ENCODE results near the gene NKTR. TPM values are rescaled to one million over a fixed set of nuclear protein-coding genes. Genes with fewer than 3 reads are reported as not detected.

NKTR gene
- total RNA-seq, 1 donor from 2014 or later, result 73.7 TPM

DNA sequence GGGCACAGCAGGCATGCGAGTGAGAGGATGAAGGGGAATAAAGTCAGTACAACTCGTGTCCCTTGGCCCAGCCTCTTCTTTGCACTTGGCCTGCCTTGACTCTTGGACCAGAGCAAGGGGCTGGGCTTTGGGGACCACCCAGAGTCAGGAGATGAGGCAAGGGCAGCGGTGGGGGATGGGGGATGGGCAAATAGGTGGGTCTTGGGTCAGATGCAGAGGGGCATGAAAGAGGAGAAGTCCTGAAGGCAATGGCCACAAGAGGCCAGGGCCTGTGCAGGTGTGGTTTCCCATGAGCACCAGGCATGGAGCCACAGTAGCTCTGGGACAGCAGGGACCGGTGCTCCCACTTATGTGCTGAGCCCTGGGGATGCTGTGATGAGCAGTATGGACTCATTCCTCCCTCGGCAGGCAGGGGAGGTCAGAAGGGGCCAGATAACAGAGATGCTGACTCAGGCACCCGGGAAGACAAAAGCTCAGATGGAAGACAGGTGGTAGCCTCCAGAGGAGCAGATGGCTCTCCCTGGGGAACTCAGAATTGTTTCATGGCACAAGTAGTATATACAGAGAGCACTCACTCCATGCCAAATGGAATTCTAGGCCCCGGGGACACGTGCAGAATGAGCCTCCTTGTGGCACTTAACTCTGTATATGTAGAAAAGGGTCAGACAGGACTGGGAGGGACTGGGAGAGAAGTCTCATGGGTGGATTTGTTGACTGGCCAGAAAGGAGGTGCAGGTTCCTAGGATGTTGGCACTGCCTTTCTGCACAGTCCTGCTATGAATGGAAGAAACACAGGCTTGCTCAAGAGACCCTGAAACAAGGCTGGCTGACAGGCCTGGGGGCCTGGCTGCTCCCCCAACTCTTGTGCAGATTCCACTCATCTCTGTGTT, 67.3 kb downstream of the NKTR start:
- TF ChIP-seq, protein P1, sequence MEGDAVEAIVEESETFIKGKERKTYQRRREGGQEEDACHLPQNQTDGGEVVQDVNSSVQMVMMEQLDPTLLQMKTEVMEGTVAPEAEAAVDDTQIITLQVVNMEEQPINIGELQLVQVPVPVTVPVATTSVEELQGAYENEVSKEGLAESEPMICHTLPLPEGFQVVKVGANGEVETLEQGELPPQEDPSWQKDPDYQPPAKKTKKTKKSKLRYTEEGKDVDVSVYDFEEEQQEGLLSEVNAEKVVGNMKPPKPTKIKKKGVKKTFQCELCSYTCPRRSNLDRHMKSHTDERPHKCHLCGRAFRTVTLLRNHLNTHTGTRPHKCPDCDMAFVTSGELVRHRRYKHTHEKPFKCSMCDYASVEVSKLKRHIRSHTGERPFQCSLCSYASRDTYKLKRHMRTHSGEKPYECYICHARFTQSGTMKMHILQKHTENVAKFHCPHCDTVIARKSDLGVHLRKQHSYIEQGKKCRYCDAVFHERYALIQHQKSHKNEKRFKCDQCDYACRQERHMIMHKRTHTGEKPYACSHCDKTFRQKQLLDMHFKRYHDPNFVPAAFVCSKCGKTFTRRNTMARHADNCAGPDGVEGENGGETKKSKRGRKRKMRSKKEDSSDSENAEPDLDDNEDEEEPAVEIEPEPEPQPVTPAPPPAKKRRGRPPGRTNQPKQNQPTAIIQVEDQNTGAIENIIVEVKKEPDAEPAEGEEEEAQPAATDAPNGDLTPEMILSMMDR (IDR thresholded peaks at IDR 0.05), result no peak
- Mint-ChIP-seq H3K9me3 (ENCODE audit: unreplicated experiment) (peaks cover 3% of the 10 kb centered on the region), H3K4me3 (ENCODE audit: unreplicated experiment) (no peak overlapping the region), H3K36me3 (ENCODE audit: unreplicated experiment) (no peaks in the 10 kb centered on the region), H3K27me3 (ENCODE audit: unreplicated experiment) (no peaks in the 10 kb centered on the region), H3K27ac (ENCODE audit: unreplicated experiment) (no peak overlapping the region), H3K4me1 (ENCODE audit: unreplicated experiment) (no peaks in the 10 kb centered on the region)
- DNase-seq (ENCODE audit: extremely low spot score, unreplicated experiment), result no peak

DNA sequence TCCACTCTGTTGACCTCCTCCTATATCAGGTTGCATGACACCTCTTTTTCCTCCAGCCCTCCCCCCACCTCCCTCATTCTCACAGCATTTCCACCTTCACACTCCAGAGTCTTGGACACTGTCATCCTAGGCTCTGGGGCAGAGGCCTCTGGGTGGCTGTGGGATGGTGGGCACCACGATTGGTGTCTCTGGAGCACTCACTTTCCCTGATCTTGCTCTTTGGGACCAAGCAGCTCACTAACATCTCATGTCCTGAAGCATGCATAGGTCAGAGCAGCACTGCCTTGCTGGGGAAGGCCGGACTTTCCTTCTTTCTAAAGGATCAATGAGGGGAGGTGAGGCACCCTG, 67.9 kb downstream of the NKTR start:
- Mint-ChIP-seq H3K36me3 (ENCODE audit: unreplicated experiment) (no peaks in the 10 kb centered on the region), H3K9me3 (ENCODE audit: unreplicated experiment) (peaks cover 3% of the 10 kb centered on the region), H3K4me3 (ENCODE audit: unreplicated experiment) (no peak overlapping the region), H3K4me1 (ENCODE audit: unreplicated experiment) (no peaks in the 10 kb centered on the region), H3K27ac (ENCODE audit: unreplicated experiment) (no peak overlapping the region), H3K27me3 (ENCODE audit: unreplicated experiment) (no peaks in the 10 kb centered on the region)
- no peak for DNase-seq (ENCODE audit: extremely low spot score, unreplicated experiment)
- TF ChIP-seq, protein P1 (IDR thresholded peaks at IDR 0.05), result no peak

DNA sequence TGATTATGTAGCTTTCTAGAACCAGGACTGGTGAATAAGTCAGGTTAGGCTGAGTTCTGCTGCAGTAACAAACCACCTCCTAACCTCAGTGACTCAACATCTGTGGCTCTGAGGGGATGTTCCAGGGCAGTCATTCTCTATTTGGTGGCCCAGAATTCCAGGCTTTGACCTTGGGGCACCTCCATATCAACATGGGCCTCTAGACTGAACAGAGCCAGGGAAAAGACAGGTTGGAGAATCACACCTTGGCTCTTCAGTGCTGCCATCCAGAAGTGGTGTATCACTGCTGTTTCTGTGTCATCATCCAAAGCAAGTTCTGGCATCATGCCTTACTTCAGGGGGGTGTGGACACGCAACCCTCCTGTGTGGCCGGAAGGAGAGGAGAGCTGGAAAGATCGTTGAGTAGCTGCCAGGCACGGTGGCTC, 68.3 kb downstream of the NKTR start:
- Mint-ChIP-seq H3K27me3 (ENCODE audit: unreplicated experiment) (no peaks in the 10 kb centered on the region), H3K27ac (ENCODE audit: unreplicated experiment) (no peak overlapping the region), H3K9me3 (ENCODE audit: unreplicated experiment) (peaks cover 3% of the 10 kb centered on the region), H3K4me3 (ENCODE audit: unreplicated experiment) (no peak overlapping the region), H3K36me3 (ENCODE audit: unreplicated experiment) (no peaks in the 10 kb centered on the region), H3K4me1 (ENCODE audit: unreplicated experiment) (no peaks in the 10 kb centered on the region)
- TF ChIP-seq, protein P1 (IDR thresholded peaks at IDR 0.05), result no peak
- DNase-seq (ENCODE audit: extremely low spot score, unreplicated experiment), result no peak

DNA sequence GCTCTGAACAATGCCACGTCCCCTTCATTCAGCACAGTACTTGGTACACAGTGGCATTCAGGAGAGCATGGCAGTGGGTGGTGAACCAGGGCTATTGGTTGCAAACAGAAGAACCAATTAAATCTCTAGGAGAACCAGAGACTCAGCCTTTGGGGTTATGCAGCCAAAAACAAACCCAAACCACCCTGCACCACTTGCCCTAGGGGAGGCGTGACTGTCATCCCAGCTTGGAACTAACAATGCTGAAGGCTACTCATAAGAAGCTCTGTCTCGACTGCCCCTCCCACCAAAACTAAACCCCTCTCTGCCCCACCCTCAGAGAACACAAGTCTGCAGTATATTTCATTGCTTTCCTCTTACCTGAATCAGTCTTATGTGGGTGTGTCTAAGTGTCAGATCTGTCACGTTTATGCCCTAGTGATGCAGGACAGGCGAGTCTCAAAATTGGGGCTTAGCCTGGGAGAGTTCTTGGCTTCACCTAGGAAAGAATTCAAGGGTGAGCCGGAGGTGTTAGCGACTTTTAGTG, 69.6 kb downstream of the NKTR start:
- H3K27me3 Mint-ChIP-seq (ENCODE audit: unreplicated experiment), result peaks cover 6% of the 10 kb centered on the region
- H3K4me1 Mint-ChIP-seq (ENCODE audit: unreplicated experiment), result peaks cover 2% of the 10 kb centered on the region
- TF ChIP-seq, protein P1 (IDR thresholded peaks at IDR 0.05), result no peak
- no peak overlapping the region for H3K4me3 Mint-ChIP-seq (ENCODE audit: unreplicated experiment)
- no peak for DNase-seq (ENCODE audit: extremely low spot score, unreplicated experiment)
- H3K36me3 Mint-ChIP-seq (ENCODE audit: unreplicated experiment), result no peaks in the 10 kb centered on the region
- H3K27ac Mint-ChIP-seq (ENCODE audit: unreplicated experiment), result no peak overlapping the region
- peaks cover 3% of the 10 kb centered on the region for H3K9me3 Mint-ChIP-seq (ENCODE audit: unreplicated experiment)

DNA sequence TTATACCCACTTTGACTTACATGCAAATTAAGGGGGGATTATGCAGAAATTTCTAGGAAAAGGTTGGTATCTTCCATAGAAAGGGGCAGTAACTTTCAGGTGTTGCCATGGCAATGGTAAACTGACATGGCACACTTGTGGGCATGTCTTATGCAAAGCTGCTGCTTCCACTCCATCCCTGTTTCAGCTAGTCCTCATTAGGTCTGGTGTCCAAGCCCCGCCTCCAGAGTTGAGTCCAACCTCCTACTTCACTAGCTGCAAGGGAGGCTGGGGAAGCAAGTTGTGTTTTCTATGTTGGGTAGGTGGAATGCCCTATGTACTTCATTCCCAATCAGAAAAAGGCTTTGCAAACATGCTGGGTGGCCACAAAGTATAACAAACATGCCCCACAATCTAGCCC, 70.2 kb downstream of the NKTR start:
- Mint-ChIP-seq H3K4me1 (ENCODE audit: unreplicated experiment) (peaks cover 2% of the 10 kb centered on the region), H3K9me3 (ENCODE audit: unreplicated experiment) (peaks cover 3% of the 10 kb centered on the region), H3K27ac (ENCODE audit: unreplicated experiment) (no peak overlapping the region), H3K27me3 (ENCODE audit: unreplicated experiment) (peaks cover 7% of the 10 kb centered on the region), H3K4me3 (ENCODE audit: unreplicated experiment) (no peak overlapping the region), H3K36me3 (ENCODE audit: unreplicated experiment) (no peaks in the 10 kb centered on the region)
- DNase-seq (ENCODE audit: extremely low spot score, unreplicated experiment), result no peak
- TF ChIP-seq, protein P1 (IDR thresholded peaks at IDR 0.05), result no peak
